K562 (cell line): ENCODE measurements around the gene ST8SIA4. TPM values are rescaled to one million over a fixed set of nuclear protein-coding genes. Genes with fewer than 3 reads are reported as not detected.

ENCODE experiments used
- ATAC-seq: fragments of 200-7000 bp; cut with Tn5 transposase; 3 replicates; pipeline ENCODE4 v1.9.1; 2020; ENCODE audit warnings: moderate library complexity
- BruUV-seq: library from RNA; stranded (reverse); fragments of 400-500 nt; replicated peaks from 2 replicates; lab custom pipeline; 2021; lab: Mats Ljungman, UMichigan
- CTCF ChIA-PET: fragments of 300-600 bp; formaldehyde crosslinking; extraction: SDS; loops from one replicate; lab custom pipeline; 2021; ENCODE audit warnings: low intra/inter-chr PET ratio; lab: Yijun Ruan, JAX
- POLR2A ChIA-PET: fragments of 300-600, 350-650 bp; sonication (Branson Sonifier 250); formaldehyde crosslinking; extraction: SDS; loops from one replicate; lab custom pipeline; 2021; ENCODE audit warnings: antibody characterized with exemption, inconsistent platforms; lab: Yijun Ruan, JAX
- DNase-seq, 4 experiments: peaks; one replicate each; pipeline versions ENCODE4 v3.0.0 to v3.0.0-alpha.2; 2011 to 2018; ENCODE audit warnings: low spot score in 3 of 4, mixed read lengths in 3 of 4; ENCODE audit errors: extremely low read depth in 1 of 4
- FAIRE-seq: peaks from 2 replicates; lab custom pipeline; 2011; peaks lifted over from hg19 to GRCh38; lab: Jason Lieb, UNC
- H2AFZ ChIP-seq: 2 replicates; pipeline ENCODE4 v1.6.0; 2011; ENCODE audit warnings: low read depth, low read length, control low read depth, inconsistent platforms
- H3K27ac ChIP-seq: fragments of 200-600 bp; 3 replicates; pipeline ENCODE4 v1.8.0; 2011; ENCODE audit warnings: low read depth, mild to moderate bottlenecking, control low read depth, inconsistent platforms, low read length, moderate library complexity, mixed read lengths; ENCODE audit errors: extremely low read depth
- H3K27me3 ChIP-seq, 2 experiments: fragments of 300-600 bp in 1 of 2; 2 replicates in 1 of 2; 3 replicates in 1 of 2; pipeline versions ENCODE4 v1.6.0 to v1.8.0; 2011; ENCODE audit warnings: inconsistent platforms in 2 of 2, low read length in 2 of 2, mild to moderate bottlenecking in 1 of 2, mixed read lengths in 1 of 2, moderate library complexity in 1 of 2; ENCODE audit not compliant: control insufficient read depth in 2 of 2, insufficient read depth in 2 of 2
- H3K36me3 ChIP-seq: fragments of 300-600 bp; 3 replicates; pipeline ENCODE4 v1.8.0; 2011; ENCODE audit warnings: mild to moderate bottlenecking, low read length, inconsistent platforms; ENCODE audit not compliant: control insufficient read depth, insufficient read depth
- H3K4me1 ChIP-seq, 2 experiments: fragments of 200-600 bp in 1 of 2; replicated peaks in 1 of 2; 2 replicates in 1 of 2; 3 replicates in 1 of 2; pipeline versions ENCODE4 v1.5.1 to v1.8.0; 2011; ENCODE audit warnings: inconsistent platforms in 2 of 2, low read length in 2 of 2, mild to moderate bottlenecking in 1 of 2, mixed read lengths in 1 of 2, moderate library complexity in 1 of 2; ENCODE audit not compliant: control insufficient read depth in 2 of 2, insufficient read depth in 2 of 2
- H3K4me2 ChIP-seq: 2 replicates; pipeline ENCODE4 v1.6.1; 2011; ENCODE audit warnings: low read length, control low read depth, inconsistent platforms, mixed read lengths; ENCODE audit not compliant: insufficient read depth
- H3K4me3 ChIP-seq: fragments of 200-600 bp; sonication (generic), shearing (Covaris generic); 2 replicates; pipeline ENCODE4 v1.5.1; 2016; ENCODE audit warnings: control low read depth, inconsistent platforms
- H3K79me2 ChIP-seq: fragments of 200-600 bp; 3 replicates; pipeline ENCODE4 v1.8.0; 2011; ENCODE audit warnings: low read length, inconsistent platforms; ENCODE audit not compliant: control insufficient read depth, insufficient read depth
- H3K9ac ChIP-seq, 2 experiments: 2 replicates each; pipeline versions ENCODE4 v1.6.0 to v1.6.1; 2011; ENCODE audit warnings: low read depth in 2 of 2, low read length in 2 of 2, control low read depth in 1 of 2, inconsistent platforms in 1 of 2, mild to moderate bottlenecking in 1 of 2, mixed read lengths in 1 of 2; ENCODE audit not compliant: insufficient read depth in 1 of 2
- H3K9me1 ChIP-seq: one replicate; pipeline ENCODE4 v1.6.0; 2011; ENCODE audit warnings: inconsistent platforms, mild to moderate bottlenecking, low read length, moderate library complexity; ENCODE audit not compliant: control insufficient read depth, insufficient read depth
- H3K9me3 ChIP-seq: replicated peaks from 2 replicates; pipeline ENCODE4 v1.5.1; 2011; ENCODE audit warnings: low read depth, low read length, inconsistent platforms; ENCODE audit not compliant: control insufficient read depth, insufficient read depth
- H4K20me1 ChIP-seq: replicated peaks from 2 replicates; pipeline ENCODE4 v1.6.1; 2011; ENCODE audit warnings: low read length, inconsistent platforms, mixed read lengths; ENCODE audit not compliant: control insufficient read depth, insufficient read depth
- CBX1 ChIP-seq: sonication (generic); IDR thresholded peaks from 2 replicates; pipeline ENCODE4 v1.6.1; 2016; ENCODE audit warnings: antibody characterized with exemption, low read depth, mild to moderate bottlenecking
- CBX3 ChIP-seq, 2 experiments: IDR thresholded peaks; 1 replicate in 1 of 2; 2 replicates in 1 of 2; pipeline ENCODE4 v1.6.1; 2012; ENCODE audit warnings: inconsistent platforms in 2 of 2, low read length in 2 of 2, borderline replicate concordance in 1 of 2, control low read depth in 1 of 2
- DDX20 ChIP-seq: fragments of 450-650 bp; IDR thresholded peaks from 2 replicates; pipeline ENCODE4 v1.6.1; 2016; ENCODE audit warnings: missing genetic modification characterization, low read depth, mild to moderate bottlenecking, missing compliant biosample characterization, moderate library complexity
- GTF2A2 ChIP-seq: IDR thresholded peaks from 2 replicates; pipeline ENCODE4 v1.6.1; 2016; ENCODE audit warnings: mild to moderate bottlenecking, missing genetic modification characterization, missing compliant biosample characterization
- KAT7 ChIP-seq: sonication (generic); formaldehyde crosslinking; IDR thresholded peaks from 2 replicates; pipeline ENCODE4 v1.8.0; 2022; ENCODE audit warnings: missing genetic modification reagents, mild to moderate bottlenecking, borderline replicate concordance
- KDM4B ChIP-seq, 2 experiments: fragments of 450-650 bp in 1 of 2; sonication (generic) in 1 of 2; IDR thresholded peaks; 2 replicates each; pipeline ENCODE4 v1.6.1; 2016 to 2017; ENCODE audit warnings: borderline replicate concordance in 2 of 2, antibody characterized with exemption in 1 of 2, low read depth in 1 of 2, mild to moderate bottlenecking in 1 of 2
- MCM7 ChIP-seq, 2 experiments: fragments of 450-650 bp; IDR thresholded peaks; 2 replicates each; pipeline ENCODE4 v1.6.1; 2016 to 2018
- NCOA6 ChIP-seq: fragments of 450-650 bp; IDR thresholded peaks from 2 replicates; pipeline ENCODE4 v1.6.1; 2017; ENCODE audit warnings: mild to moderate bottlenecking
- NEUROD1 ChIP-seq: fragments of 150-350 bp; IDR thresholded peaks from 2 replicates; pipeline ENCODE4 v1.6.1; 2014; ENCODE audit warnings: borderline replicate concordance, low read length, low read depth; ENCODE audit not compliant: partially characterized antibody
- NFXL1 ChIP-seq: fragments of 450-650 bp; formaldehyde crosslinking; IDR thresholded peaks from 2 replicates; pipeline ENCODE4 v1.4.0; 2021; ENCODE audit warnings: mild to moderate bottlenecking
- PPARD ChIP-seq: fragments of 250-450 bp; sonication (Bioruptor Pico); IDR thresholded peaks from 2 replicates; pipeline ENCODE4 v1.8.0; 2022; ENCODE audit warnings: inconsistent platforms, mild to moderate bottlenecking, moderate library complexity
- SRSF9 ChIP-seq: fragments of 200-400 bp; formaldehyde crosslinking; IDR thresholded peaks from 2 replicates; pipeline ENCODE4 v1.6.1; 2017; ENCODE audit warnings: low read depth, low read length, borderline replicate concordance
- TARDBP ChIP-seq: fragments of 450-650 bp; IDR thresholded peaks from 2 replicates; pipeline ENCODE4 v1.6.1; 2016
- TEAD1 ChIP-seq, 2 experiments: fragments of 450-650 bp in 1 of 2; sonication (generic) in 1 of 2; formaldehyde crosslinking; IDR thresholded peaks; 2 replicates each; pipeline versions ENCODE4 v1.4.0 to v1.8.0; 2020 to 2022; ENCODE audit warnings: mild to moderate bottlenecking in 2 of 2, missing genetic modification reagents in 1 of 2
- TRIM25 ChIP-seq: fragments of 450-650 bp; IDR thresholded peaks from 2 replicates; pipeline ENCODE4 v1.7.0; 2016; ENCODE audit warnings: borderline replicate concordance
- ZNF121 ChIP-seq: sonication (generic); formaldehyde crosslinking; conservative IDR thresholded peaks from 2 replicates; pipeline ENCODE4 v1.8.0; 2022; ENCODE audit warnings: missing genetic modification reagents
- ZNF398 ChIP-seq: fragments of 250-450 bp; sonication (Bioruptor Pico); IDR thresholded peaks from 2 replicates; pipeline ENCODE4 v1.8.0; 2021; ENCODE audit warnings: moderate library complexity, mild to moderate bottlenecking, inconsistent platforms
- WGBS: fragments of 100-300 bp; shearing (Covaris generic); methylation state at CpG from one replicate; pipeline ENCODE4 v1.1.6; 2016; ENCODE audit warnings: low coverage, mixed read lengths; ENCODE audit not compliant: insufficient coverage; ENCODE audit errors: missing lambda C conversion rate; 5-methylcytosine and 5-hydroxymethylcytosine counted together
- in situ Hi-C: fragments of 300-500 bp; cut with MboI; formaldehyde crosslinking; loops from 4 replicates; pipeline ENCODE4 v1.15.0; 2018; ENCODE audit warnings: inconsistent platforms, mixed read lengths
- intact Hi-C: fragments of 100-400 bp; cut with micrococcal nuclease; formaldehyde crosslinking; loops from 2 replicates; pipeline ENCODE4 v1.14.2; 2022
- polyA plus RNA-seq, 8 experiments: library from polyadenylated mRNA; depleted of rRNA in 4 of 8; stranded (reverse) in 5 of 8; unstranded in 3 of 8; fragments of >200 nt; fragmentation: Nextera tagmentation in 2 of 8; fragmentation: Illumina TruSeq in 1 of 8; extraction: Ambion mirVana in 2 of 8; extraction: Trizol in 1 of 8; gene quantifications; 2 replicates each; pipeline versions ENCODE4 v1.2.1 to v1.2.3, GENCODE V29; 2011 to 2014; ENCODE audit warnings: inconsistent platforms in 1 of 8, missing spikeins in 1 of 8
- total RNA-seq, 7 experiments: library from RNA; depleted of rRNA in 6 of 7; stranded (reverse); fragments of >200 nt in 6 of 7; fragmentation: Illumina TruSeq in 2 of 7; extraction: Trizol in 2 of 7; gene quantifications; 2 replicates each; pipeline versions ENCODE4 v1.2.1 to v1.2.3, GENCODE V29; 2011 to 2021; ENCODE audit warnings: low replicate concordance in 1 of 7

The ST8SIA4 gene
- total and polyA plus RNA-seq, 9 of the 15 experiments (the other 6 are each of a cell fraction or from before 2014, with no cell fraction given): 0.22 to 2.0 (median 0.54) TPM

DNA sequence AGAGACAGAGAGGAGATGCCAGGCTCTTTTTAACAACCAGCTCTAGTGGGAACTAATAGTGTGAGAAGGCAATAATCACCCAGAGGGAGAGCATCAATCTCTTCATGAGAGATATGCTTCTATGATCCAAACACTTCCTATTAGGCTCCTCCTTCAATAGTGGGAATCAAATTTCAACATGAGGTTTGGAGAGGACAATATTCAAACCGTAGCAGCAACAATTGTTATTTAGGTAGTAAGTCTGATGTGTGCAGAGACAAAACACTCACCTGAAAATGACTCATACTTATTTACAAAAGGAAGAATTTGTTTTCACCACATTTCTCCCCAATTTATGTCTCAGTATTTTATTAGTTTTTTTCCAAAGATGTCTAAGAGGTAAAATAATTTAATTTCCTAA lies 144.3 kb downstream of the ST8SIA4 start:
- no peak overlapping the region for H3K4me3 ChIP-seq
- FAIRE-seq (no peak), ATAC-seq (no peak), DNase-seq (no peak)
- no TSS peak for BruUV-seq
- no peaks in the 10 kb centered on the region for H3K4me1 ChIP-seq
- no peaks in the 10 kb centered on the region for H3K9me3 ChIP-seq
- 7% methylated on average over 1 of the region's 1 CpG for whole genome bisulfite sequencing
- ChIA-PET POLR2A (no interaction called here), CTCF (no interaction called here)
- no peaks in the 10 kb centered on the region for H3K27me3 ChIP-seq
- in situ Hi-C loops (no loop called here), intact Hi-C loops (no loop called here)
- no peak overlapping the region for H2AFZ ChIP-seq
- H4K20me1 ChIP-seq: no peaks in the 10 kb centered on the region
- H3K36me3 ChIP-seq: no peaks in the 10 kb centered on the region
- H3K4me2 ChIP-seq: no peak overlapping the region
- H3K9ac ChIP-seq: no peak overlapping the region
- H3K79me2 ChIP-seq: no peaks in the 10 kb centered on the region
- no peaks in the 10 kb centered on the region for H3K9me1 ChIP-seq
- TF ChIP-seq CBX3 (IDR thresholded peaks at IDR 0.05; ENCODE audit: borderline replicate concordance in 1 of 2, low read length in 2 of 2) (no peak), TEAD1 (CRISPR knock-in tag; IDR thresholded peaks at IDR 0.05) (no peak), ZNF398 (CRISPR knock-in tag) (no peak), SRSF9 (no peak), PPARD (CRISPR knock-in tag) (no peak), GTF2A2 (no peak), MCM7 (IDR thresholded peaks at IDR 0.05) (no peak), KDM4B (IDR thresholded peaks at IDR 0.05; ENCODE audit: borderline replicate concordance in 2 of 2, low read depth in 1 of 2) (no peak), KAT7 (CRISPR knock-in tag) (no peak), TARDBP (no peak), NEUROD1 (no peak), CBX1 (no peak), ZNF121 (no peak), TRIM25 (no peak), NFXL1 (no peak), DDX20 (tag) (no peak), NCOA6 (no peak)
- no peak overlapping the region for H3K27ac ChIP-seq
